ENCODE results near the gene PROSER2.

The PROSER2 gene

DNA sequence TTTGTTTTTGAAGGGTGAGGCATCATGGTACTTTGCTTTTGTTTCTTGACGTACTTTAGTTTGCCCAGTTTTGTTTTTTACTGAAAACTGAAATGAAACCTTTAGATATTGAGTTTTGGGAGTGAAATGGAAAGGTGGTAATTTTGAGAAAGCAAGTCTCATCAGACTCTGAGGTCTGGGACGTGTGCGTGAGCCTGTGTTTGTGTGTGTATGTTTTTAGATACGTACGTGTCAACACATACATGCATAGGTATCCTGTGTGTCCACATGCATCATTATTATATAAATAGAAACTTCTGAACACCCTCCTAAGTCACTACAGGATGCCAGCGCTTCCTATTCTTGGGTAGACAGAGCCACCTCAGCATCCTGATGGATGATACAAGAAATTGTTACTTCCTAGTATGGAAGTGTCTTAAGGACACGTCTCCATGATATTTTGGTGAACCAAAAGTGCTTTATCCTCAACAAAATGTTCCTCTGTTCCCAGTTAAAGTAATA, 47.8 kb downstream of the PROSER2 start:
- DNase-seq: no peak

- DNase-seq: no peak
Observed at GRCh38 chr10:11871466-11871865, 48.3 kb downstream of the PROSER2 start.

DNA sequence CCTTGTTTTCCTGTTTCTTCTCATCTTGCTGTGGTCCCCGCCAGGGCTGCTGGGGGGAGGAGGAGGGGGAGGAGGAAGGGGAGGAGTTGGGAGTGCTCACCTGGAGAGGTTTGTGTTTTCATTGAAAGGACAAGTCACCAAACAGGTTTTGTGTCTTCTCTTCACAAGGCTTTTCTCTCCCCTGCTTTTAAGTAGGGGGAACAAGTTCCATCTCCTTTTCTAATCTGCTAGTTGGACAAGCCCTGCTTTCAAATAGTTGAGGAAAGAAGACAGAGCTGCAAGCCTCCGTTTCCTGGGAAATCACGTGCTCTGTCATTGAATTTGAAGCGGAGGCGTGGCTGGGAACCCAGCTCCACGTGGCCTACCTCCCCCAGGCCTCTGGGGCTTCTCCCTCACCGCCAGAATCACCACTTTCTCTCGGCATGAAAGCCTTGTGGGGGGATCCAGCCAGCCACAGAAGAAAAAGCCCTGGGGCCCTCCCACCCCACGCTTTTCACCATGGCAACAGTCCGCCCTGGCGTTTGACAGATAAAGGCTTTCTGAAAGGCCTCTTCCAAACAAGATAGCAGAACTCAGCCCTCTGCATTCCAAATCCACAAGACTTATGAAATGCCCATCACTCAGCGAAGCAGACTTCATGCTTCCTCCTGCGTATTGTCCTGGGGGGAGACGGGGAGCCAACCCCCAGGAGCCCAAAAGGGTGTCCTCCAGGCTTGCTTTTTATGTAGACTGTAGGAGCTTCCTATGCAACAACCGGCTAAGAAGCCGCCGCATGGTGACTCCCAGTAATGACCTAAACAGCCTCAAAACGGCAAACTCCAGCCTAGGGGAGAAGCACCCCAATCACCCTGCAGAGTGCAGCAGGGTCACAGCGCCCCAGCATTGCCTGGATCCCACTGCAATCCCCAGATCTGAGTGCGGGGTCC, 51.7 kb downstream of the PROSER2 start:
- DNase-seq: peak in 2 of 3 experiments; percentile 65 to 73

GRCh38 chr10:11875494-11876281, 52.5 kb downstream of the PROSER2 start:
- DNase-seq: no peak

DNA sequence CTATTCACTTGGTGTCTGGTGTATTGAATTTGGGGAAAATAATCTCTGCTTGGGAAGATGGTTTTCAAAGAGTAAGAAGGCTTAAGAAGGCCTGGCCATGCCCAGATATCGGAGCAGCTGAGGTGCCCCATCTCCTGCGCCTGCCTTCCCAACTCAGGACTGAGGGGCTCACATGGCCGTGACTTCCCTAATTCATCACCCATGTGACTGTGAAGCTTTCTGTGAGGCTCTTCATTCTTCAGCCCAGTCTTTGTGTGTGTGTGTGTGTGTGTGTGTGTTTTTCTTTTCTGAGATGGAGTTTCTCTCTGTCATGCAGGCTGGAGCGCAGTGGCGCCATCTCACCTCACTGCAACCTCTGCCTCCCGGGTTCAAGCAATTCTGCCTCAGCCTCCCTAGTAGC, 53.2 kb downstream of the PROSER2 start:
- DNase-seq: no peak

DNA sequence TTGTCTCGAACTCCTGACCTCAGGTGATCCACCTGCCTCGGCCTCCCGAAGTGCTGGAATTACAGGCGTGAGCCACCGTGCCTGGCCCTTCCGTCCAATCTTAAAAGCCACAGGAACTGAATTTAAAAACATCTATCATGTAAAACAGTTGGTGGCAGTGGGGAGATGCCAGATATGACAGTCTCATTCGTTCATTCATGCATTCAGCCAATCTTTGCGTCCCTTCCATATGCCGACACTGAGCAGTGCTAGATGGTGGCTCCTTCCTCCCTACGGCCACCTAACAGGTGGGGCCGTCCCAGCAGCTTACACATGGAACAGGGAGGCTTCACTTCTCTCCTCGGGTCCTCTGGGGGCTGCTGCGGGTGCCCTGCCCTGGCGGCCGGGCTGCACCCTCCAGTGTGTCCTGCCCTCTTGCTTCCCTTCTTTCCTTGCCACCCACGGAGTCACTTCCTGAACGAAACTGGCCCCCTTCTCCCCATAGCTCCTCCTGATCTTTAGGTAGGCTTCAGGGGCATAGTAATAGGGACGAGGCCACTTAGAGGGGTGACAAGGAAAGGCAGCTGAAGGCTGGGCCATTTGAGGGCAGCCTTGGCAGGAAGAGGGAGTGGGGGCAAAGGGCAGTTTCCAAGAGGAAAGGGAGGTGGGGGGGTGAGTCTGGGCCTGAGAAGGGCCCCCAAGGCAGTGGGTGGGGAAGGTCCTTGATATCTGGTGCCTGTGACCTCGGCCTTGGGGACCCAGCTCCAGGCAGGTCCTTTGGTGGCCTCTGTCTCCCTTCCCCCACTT, 53.8 kb downstream of the PROSER2 start:
- no peak for DNase-seq

DNA sequence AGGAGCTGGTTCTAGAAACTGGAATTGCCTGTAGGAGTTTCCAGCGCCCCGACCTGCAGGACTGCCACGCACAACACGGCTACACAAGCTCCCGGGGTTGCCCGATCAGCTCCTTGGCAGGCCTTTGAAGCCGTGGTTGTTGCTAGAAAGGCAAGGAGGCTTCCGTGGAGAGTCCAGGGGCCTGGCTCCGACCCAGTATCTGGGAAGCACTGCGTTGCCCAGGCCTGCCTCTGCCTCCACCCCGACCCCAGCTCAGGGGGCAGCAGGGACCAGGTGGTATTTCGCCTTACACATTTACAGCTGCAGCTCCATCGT, 54.4 kb downstream of the PROSER2 start:
- no peak for DNase-seq

DNA sequence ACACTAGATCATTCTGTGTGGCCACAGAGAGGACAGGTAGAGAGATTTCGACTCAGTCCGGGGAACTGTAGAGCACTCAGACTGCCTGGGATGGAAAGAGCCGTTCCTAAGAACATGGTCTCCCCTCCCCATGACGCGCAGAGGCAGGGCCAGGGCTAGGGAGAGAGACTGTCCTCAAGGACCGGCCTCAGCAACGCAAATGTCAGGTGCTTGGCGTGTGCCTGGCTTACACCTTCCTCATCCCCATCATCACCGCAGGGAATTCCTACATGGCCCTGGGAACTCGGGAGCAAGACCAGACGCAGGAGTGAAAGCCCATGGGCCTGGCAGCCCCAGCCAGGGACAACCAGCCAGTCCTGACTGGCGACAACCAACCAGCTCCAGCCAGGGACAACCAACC, 55.6 kb downstream of the PROSER2 start:
- no peak for DNase-seq

DNA sequence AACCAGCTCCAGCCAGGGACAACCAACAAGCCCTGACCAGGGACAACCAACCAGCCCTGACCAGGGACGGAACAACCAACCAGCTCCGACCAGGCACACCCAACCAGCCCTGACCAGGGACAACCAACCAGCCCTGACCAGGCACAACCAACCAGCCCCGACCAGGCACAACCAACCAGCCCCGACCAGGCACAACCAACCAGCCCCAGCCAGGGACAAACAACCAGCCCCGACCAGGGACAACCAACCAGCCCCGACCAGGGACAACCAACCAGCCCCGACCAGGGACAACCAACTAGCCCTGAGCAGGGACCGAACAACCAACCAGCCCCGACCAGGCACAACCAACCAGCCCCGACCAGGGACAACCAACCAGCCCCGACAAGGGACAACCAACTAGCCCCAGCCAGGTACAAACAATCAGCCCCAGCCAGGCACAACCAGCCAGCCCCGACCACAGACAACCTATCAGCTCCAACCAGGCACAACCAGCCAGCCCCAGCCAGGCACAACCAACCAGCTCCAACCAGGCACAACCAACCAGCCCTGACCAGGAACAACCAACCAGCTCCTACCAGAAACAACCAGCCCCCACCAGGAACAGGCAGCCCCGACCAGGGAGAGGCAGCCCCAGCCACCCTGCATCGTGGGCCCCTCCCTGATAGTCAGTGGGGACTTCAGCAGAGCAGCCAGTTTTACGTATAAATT, 56.4 kb downstream of the PROSER2 start:
- no peak for DNase-seq

- no peak for DNase-seq
Observed at GRCh38 chr10:11880151-11881029, 57.2 kb downstream of the PROSER2 start.

DNA sequence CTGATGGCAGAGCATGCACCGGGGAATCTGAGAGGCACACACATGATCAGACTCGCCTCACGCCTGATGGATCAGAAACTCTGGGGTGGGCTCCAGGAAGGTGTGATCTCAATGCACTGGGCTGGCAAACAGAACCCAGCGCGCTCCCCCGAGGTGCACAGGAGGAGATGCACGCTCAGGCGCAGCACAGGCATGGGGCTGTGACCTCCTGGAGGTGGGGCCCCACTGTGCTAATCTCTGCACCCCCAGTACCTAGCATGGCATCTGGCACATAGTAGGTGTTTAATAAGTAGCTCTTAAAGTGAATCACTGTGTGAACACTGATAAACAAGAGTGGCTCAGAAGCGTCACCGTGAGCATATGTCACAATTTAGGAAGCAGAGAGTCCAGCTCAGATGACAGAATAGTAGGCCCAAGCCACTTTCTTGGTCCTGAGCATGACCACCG, 57.9 kb downstream of the PROSER2 start:
- no peak for DNase-seq

GRCh38 chr10:11881477-11882417, 58.6 kb downstream of the PROSER2 start:
- no peak for DNase-seq

GRCh38 chr10:11882646-11883375, 59.7 kb downstream of the PROSER2 start:
- no peak for DNase-seq

DNA sequence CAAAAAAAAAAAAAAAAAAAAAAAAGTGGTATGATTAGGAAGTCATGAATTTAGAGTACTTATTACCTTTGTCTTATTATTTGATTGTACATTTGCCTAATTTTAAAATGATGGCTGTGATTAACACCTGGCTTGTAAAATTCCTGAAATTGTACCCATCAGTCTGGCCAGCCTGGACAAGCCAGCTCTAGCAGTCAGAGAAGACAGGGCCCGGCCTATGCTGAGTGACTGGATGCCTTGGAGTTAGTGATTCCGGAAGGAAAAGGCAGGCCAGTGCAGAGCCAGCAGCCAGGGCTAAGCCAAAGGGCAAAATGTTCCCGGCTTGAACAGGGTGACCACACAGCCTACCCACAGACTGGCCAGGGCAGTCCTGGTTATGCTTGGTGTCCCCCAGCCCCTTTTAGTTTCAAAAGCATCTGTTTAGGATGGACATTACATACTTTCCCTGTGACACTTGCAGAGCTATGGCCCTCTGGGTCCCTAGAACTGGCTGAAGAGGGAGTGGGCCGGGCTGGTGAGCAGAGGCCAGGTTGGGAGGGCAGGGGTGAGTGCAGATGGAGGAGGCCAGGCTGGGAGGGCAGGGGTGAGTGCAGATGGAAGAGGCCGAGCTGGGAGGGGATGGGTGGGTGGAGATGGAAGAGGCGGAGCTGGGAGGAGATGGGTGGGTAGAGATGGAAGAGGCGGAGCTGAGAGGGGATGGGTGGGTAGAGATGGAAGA, 61.7 kb downstream of the PROSER2 start:
- no peak for DNase-seq

DNA sequence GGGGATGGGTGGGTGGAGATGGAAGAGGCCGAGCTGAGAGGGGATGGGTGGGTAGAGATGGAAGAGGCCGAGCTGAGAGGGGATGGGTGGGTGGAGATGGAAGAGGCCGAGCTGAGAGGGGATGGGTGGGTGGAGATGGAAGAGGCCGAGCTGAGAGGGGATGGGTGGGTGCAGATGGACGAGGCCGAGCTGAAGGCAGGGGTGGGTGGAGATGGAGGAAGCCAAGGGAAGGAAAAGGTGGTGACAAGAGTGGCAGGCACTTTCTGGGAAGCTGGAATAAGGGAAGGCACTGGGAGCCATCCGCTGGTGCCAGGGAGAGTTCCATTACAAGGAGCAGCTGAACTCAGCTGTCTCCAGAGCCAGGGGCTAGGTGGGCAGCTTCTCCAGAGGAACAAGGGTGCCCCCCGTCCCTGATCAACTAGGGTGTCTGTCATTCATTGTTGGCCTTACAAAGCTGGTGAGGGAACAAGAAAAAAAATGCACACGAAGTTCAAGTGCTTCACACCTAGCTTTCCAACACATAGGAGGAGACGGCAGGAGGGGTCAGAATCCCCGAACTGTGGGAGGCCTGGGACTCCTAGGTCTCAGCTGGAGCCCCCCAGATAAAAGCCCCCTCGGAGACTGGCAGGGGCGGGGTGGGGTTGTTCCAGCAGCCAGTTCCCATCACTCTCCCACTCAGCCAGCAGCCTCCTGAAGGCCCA, 62.4 kb downstream of the PROSER2 start:
- no peak for DNase-seq

DNA sequence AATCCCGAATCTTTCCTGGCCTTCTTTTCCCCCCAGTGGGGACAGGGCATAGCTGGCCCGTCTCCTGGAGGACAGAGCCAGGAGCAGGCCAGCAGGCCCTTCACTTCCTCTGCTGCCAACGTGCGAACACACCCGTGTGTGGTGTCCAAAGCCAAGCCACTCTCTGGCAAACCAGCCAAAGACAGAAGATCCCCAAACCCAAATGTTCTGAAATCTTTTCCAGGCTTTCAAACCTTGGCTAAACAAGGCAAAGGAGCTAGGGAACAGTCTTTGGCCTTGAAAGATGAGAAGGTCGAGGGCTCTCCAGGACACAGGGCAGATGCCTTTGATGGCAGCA, 63.0 kb downstream of the PROSER2 start:
- no peak for DNase-seq

- DNase-seq: no peak
Observed at GRCh38 chr10:11886851-11887250, 63.7 kb downstream of the PROSER2 start.

Measured in NCI-H1417 (cell line).